HG03565 (cell line): ENCODE measurements around the gene AMBRA1.
A peak's percentile ranks its signal among the peaks of the same experiment; 100 is the strongest.

ENCODE experiments used
- ATAC-seq: cut with Tn5 transposase; IDR thresholded peaks from one replicate; pipeline ENCODE4 v1.9.1; 2021; ENCODE audit warnings: mild to moderate bottlenecking, moderate library complexity; ENCODE audit not compliant: unreplicated experiment

AMBRA1 gene

GRCh38 chr11:46413760-46414465, 179.9 kb downstream of the AMBRA1 start:
- ATAC-seq: no peak

- ATAC-seq: no peak
These were observed 183.8 kb downstream of the AMBRA1 start for GRCh38 chr11:46410021-46410420.

GRCh38 chr11:46408407-46408986, 185.3 kb downstream of the AMBRA1 start:
- no peak for ATAC-seq

- ATAC-seq: no peak
These were observed 186.2 kb downstream of the AMBRA1 start for GRCh38 chr11:46407635-46408034.

- no peak for ATAC-seq
These were observed 189.3 kb downstream of the AMBRA1 start for GRCh38 chr11:46404476-46405017.

GRCh38 chr11:46402957-46403902, 190.6 kb downstream of the AMBRA1 start:
- ATAC-seq: no peak

GRCh38 chr11:46397526-46397925, 196.3 kb downstream of the AMBRA1 start:
- no peak for ATAC-seq

- ATAC-seq: no peak
These were observed 200.1 kb downstream of the AMBRA1 start for GRCh38 chr11:46393759-46394158.

- no peak for ATAC-seq
These were observed 200.6 kb downstream of the AMBRA1 start for GRCh38 chr11:46393231-46393616.

- peak; percentile 47 for ATAC-seq
These were observed 201.2 kb downstream of the AMBRA1 start for GRCh38 chr11:46392421-46393230.

- no peak for ATAC-seq
These were observed 202.0 kb downstream of the AMBRA1 start, which contains the start of gene CHRM4 for GRCh38 chr11:46391578-46392420. CHRM4 (minus strand) TSS chr11:46391776; CDS start chr11:46386557, 5,219 bp downstream.

- no peak for ATAC-seq
These were observed 202.6 kb downstream of the AMBRA1 start for GRCh38 chr11:46391186-46391577.

- no peak for ATAC-seq
These were observed 203.3 kb downstream of the AMBRA1 start for GRCh38 chr11:46390331-46391171.

- ATAC-seq: no peak
These were observed 204.1 kb downstream of the AMBRA1 start for GRCh38 chr11:46389450-46390330.

- ATAC-seq: no peak
These were observed 205.0 kb downstream of the AMBRA1 start for GRCh38 chr11:46388619-46389449.

- ATAC-seq: no peak
These were observed 205.8 kb downstream of the AMBRA1 start for GRCh38 chr11:46387919-46388618.
